Nephron (organoid): Measurements from ENCODE around the gene PRPF31.
"Not testable (repeated sequence)": the region's sequence is repeated elsewhere in the genome, so short reads cannot be mapped to it uniquely, and the experiment has no call there.

ENCODE experiments used
- H3K27ac Mint-ChIP-seq, 3 experiments: 2 replicates each; pipeline ENCODE4 v1.8.0; 2020; ENCODE audit warnings: mixed read lengths in 3 of 3, mild to moderate bottlenecking in 2 of 3, moderate library complexity in 1 of 3
- H3K27me3 Mint-ChIP-seq: 2 replicates; pipeline ENCODE4 v1.8.0; 2021; ENCODE audit warnings: low read depth, mild to moderate bottlenecking, moderate library complexity, mixed read lengths
- H3K36me3 Mint-ChIP-seq: 2 replicates; pipeline ENCODE4 v1.8.0; 2020; ENCODE audit warnings: low read depth, mixed read lengths
- H3K4me1 Mint-ChIP-seq: 2 replicates; pipeline ENCODE4 v1.8.0; 2020; ENCODE audit warnings: mixed read lengths
- H3K4me3 Mint-ChIP-seq, 3 experiments: 2 replicates each; pipeline ENCODE4 v1.8.0; 2020; ENCODE audit warnings: mild to moderate bottlenecking in 3 of 3, mixed read lengths in 3 of 3, moderate library complexity in 2 of 3
- H3K9me3 Mint-ChIP-seq: 2 replicates; pipeline ENCODE4 v1.8.0; 2020; ENCODE audit warnings: mixed read lengths
- TF ChIP-seq, protein P1 (sequence below), 3 experiments: fragments of 200-600 bp; sonication (generic); IDR thresholded peaks; one replicate each; pipeline ENCODE4 v1.5.0; 2021; ENCODE audit warnings: antibody characterized with exemption in 3 of 3; ENCODE audit not compliant: unreplicated experiment in 3 of 3

The PRPF31 gene

DNA sequence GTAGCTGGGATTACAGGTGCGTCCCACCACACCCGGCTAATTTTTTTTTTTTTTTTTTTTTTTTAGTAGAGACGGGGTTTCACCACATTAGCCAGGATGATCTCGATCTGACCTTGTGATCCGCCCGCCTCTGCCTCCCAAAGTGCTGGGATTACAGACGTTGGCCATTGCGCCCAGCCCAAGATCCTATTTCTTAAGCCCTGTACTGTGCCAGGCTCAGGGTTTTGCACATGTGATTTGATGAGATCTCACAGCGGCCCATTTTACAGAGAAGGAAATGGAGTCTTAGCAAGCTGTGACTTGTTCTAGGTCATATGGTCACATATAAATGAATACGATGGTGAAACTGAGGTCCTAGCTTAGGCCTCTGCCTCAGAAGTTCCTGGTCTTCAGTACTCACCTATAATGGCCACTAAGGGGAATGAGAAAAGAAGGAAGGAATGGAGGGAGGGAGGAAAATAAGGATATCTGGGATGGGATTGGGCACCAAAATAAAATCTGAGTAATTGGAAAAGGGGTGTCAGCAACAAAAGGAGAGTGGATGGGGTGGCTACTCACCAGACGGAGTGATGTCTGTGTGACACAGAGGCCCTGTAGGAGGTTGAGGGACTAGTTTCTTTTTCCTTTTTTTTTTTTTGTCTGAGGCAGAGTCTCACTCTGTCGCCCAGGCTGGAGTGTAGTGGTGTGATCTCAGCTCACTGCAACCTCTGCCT lies 16.2 kb upstream of the PRPF31 start:
- H3K9me3 Mint-ChIP-seq: peaks cover under 1% of the 10 kb centered on the region
- no peaks in the 10 kb centered on the region for H3K36me3 Mint-ChIP-seq
- peaks cover 5% of the 10 kb centered on the region for H3K4me1 Mint-ChIP-seq
- peak overlapping the region in 2 of 3 experiments; percentile 44 to 45 for H3K4me3 Mint-ChIP-seq
- TF ChIP-seq, protein P1, sequence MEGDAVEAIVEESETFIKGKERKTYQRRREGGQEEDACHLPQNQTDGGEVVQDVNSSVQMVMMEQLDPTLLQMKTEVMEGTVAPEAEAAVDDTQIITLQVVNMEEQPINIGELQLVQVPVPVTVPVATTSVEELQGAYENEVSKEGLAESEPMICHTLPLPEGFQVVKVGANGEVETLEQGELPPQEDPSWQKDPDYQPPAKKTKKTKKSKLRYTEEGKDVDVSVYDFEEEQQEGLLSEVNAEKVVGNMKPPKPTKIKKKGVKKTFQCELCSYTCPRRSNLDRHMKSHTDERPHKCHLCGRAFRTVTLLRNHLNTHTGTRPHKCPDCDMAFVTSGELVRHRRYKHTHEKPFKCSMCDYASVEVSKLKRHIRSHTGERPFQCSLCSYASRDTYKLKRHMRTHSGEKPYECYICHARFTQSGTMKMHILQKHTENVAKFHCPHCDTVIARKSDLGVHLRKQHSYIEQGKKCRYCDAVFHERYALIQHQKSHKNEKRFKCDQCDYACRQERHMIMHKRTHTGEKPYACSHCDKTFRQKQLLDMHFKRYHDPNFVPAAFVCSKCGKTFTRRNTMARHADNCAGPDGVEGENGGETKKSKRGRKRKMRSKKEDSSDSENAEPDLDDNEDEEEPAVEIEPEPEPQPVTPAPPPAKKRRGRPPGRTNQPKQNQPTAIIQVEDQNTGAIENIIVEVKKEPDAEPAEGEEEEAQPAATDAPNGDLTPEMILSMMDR (IDR thresholded peaks at IDR 0.05; ENCODE audit: unreplicated experiment in 3 of 3): no peak
- H3K27me3 Mint-ChIP-seq: peaks cover 47% of the 10 kb centered on the region
- no peak overlapping the region for H3K27ac Mint-ChIP-seq

DNA sequence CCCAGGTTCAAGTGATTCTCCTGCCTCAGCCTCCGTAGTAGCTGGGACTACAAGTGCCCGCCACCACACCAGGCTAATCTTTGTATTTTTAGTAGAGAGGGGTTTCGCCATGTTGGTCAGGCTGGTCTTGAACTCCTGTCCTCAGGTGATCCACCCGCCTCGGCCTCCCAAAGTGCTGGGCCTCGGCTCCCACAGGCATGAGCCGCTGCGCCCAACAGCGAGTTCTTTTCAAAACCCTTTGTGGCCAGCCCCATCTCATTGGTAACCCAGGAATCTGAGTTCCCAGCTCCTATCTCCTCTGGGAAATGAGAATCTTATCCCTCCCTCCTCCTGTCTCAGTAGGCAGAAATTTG lies 15.7 kb upstream of the PRPF31 start:
- not testable (repeated sequence) for H3K36me3 Mint-ChIP-seq, H3K27ac Mint-ChIP-seq, H3K4me1 Mint-ChIP-seq, H3K4me3 Mint-ChIP-seq, H3K9me3 Mint-ChIP-seq
- peaks cover 42% of the 10 kb centered on the region for H3K27me3 Mint-ChIP-seq

DNA sequence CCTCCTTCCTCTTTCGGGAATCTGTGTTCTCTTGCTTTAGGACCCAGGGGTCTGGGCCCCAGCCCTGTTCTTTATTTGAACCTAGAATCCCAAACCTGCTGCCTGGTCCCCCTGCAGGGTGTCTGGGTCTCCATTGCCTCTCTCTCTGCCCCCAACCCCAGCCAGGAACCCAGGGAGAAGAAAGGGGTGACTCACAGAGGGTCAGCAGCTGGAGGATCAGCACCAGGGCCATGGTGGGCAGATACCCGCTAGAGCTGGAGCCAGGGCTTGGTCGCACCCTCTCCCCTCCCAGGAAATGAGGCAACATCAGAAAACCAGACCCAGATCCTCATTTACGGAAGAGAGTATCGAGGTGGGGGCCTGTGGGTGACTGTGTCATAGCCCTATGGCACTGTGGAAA lies 15.0 kb upstream of the PRPF31 start, which contains the start of gene OSCAR:
OSCAR (minus strand) TSS at position 243 of the 400 bp plus-strand sequence; CDS start at position 232, 11 bp downstream.
- TF ChIP-seq, protein P1 (IDR thresholded peaks at IDR 0.05; ENCODE audit: unreplicated experiment in 3 of 3): no peak
- peak within 1 kb of the TSS in 1 of 3 experiments; percentile 66 for H3K27ac Mint-ChIP-seq
- H3K4me1 Mint-ChIP-seq: peaks cover 5% of the 10 kb centered on the region

DNA sequence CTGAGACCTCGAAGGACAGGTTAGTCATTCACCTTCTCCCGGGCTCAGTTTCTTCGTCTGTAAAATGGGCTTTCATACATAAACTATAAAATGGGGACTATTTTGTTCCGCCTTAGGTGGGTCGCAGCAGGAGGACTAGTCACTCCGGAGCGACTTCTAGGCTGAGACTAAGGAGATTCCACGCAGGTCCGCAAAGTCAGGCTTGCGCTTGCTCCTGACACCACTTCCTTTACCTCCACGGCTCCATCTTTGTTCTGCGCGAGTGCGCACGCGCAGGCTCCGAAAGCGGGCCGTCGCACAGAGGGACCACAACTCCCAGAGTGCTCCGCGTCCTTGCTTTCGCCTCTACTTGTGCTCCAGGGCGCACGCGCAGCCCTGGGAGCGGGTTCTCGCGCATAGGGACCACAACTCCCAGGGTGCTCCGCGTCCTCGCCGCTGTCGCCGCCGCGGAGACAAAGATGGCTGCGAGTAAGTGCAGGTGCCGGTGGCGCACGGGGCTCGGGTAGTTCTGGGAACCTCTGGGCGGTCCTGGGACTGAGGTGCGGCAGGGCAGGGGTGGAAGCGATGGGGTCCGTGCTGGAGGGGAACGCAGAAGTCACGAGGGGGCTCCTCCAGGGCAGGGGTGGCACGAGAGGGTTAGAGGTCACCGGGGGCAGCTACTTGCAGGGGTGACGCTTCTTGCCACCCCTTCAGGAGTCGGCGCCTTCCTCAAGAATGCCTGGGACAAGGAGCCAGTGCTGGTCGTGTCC lies 13.0 kb upstream of the PRPF31 start, which contains the start of gene NDUFA3:
NDUFA3 (plus strand) TSS at position 435 of the 749 bp plus-strand sequence; CDS start at position 459, 24 bp downstream.
- H3K4me3 Mint-ChIP-seq: peak within 1 kb of the TSS; percentile 92 to 99 (median 98)
- TF ChIP-seq, protein P1 (IDR thresholded peaks at IDR 0.05; ENCODE audit: unreplicated experiment in 3 of 3): no peak
- peaks cover 19% of the 10 kb centered on the region for H3K36me3 Mint-ChIP-seq
- H3K27me3 Mint-ChIP-seq: peaks cover 18% of the 10 kb centered on the region
- H3K27ac Mint-ChIP-seq: peak within 1 kb of the TSS; percentile 57 to 86 (median 69)
- peaks cover 5% of the 10 kb centered on the region for H3K4me1 Mint-ChIP-seq
- no peaks in the 10 kb centered on the region for H3K9me3 Mint-ChIP-seq

More for the DNA sequence above, 15.0 kb upstream of the PRPF31 start, which contains the start of gene OSCAR:
- peak within 1 kb of the TSS; percentile 66 to 99 (median 98) for H3K4me3 Mint-ChIP-seq
- no peaks in the 10 kb centered on the region for H3K9me3 Mint-ChIP-seq
- peaks cover 35% of the 10 kb centered on the region for H3K27me3 Mint-ChIP-seq
- H3K36me3 Mint-ChIP-seq: peaks cover 3% of the 10 kb centered on the region

DNA sequence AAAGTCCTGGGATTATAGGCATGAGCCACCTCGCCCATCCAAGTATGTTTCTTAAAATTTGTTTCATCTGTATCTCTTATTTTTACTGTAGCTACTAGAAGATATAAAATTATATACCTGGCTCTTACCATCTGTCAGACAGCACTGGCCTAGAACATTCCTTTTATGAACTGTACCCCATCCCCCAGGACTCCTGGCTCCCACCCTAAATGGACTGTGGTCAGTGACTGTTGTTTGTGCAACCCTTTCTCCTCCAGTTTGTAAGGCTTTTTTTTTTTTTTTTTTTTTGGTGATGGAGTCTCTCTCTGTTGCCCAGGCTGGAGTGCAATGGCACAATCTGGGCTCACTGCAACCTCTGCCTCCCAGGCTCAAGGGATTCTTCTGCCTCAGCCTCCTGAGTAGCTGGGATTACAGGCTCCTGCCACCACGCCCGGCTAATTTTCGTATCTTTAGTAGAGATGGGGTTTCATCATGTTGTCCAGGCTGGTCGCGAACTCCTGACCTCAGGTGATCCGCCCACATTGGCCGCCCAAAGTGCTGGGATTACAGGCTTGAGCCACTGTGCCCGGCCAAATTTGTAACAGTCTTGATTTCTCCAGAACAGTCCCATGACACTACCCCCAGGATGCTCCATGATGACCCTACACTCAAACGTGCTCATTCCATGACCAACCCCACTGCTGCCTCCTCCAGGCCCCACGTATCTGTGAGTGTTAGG lies 10.4 kb upstream of the PRPF31 start:
- Mint-ChIP-seq H3K27ac (no peak overlapping the region), H3K9me3 (no peaks in the 10 kb centered on the region), H3K27me3 (peaks cover 1% of the 10 kb centered on the region), H3K4me1 (peaks cover 5% of the 10 kb centered on the region), H3K36me3 (peaks cover 28% of the 10 kb centered on the region), H3K4me3 (peak overlapping the region; percentile 70 to 99 (median 98))
- TF ChIP-seq, protein P1 (IDR thresholded peaks at IDR 0.05; ENCODE audit: unreplicated experiment in 3 of 3): no peak

DNA sequence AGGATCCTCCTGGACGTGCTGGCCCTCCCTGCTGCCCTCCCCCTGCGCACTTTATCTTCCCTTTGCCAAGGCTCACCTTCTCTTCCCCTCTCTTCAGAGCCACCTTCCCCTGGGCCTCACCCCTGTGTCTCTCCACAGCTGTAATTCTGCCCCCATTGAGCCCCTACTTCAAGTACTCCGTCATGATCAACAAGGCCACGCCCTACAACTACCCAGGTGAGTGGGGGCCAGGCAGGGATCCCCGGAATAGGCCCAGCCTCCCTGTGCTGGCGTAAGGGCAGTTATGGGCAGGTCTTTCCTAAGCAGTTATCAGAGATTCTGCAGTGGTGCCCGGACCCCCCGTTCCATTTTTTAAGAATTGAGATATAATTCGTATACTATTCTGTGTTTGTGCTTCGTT lies 9.8 kb upstream of the PRPF31 start:
- TF ChIP-seq, protein P1 (IDR thresholded peaks at IDR 0.05; ENCODE audit: unreplicated experiment in 3 of 3): no peak
- Mint-ChIP-seq H3K4me3 (peak overlapping the region; percentile 70 to 99 (median 98)), H3K27me3 (no peaks in the 10 kb centered on the region), H3K4me1 (peaks cover 5% of the 10 kb centered on the region), H3K27ac (no peak overlapping the region), H3K9me3 (no peaks in the 10 kb centered on the region), H3K36me3 (peaks cover 32% of the 10 kb centered on the region)
